ENCODE measurements around the gene VAV2.

- TF ChIP-seq EP300 (IDR thresholded peaks at IDR 0.05) (no peak), ESRRA (IDR thresholded peaks at IDR 0.05; ENCODE audit: borderline replicate concordance, low read length) (no peak), RFX5 (IDR thresholded peaks at IDR 0.05) (no peak), POLR2A (IDR thresholded peaks at IDR 0.05; ENCODE audit: low read length) (no peak), CEBPB (IDR thresholded peaks at IDR 0.05) (no peak), HMGXB4 (CRISPR knock-in tag; IDR thresholded peaks at IDR 0.05; ENCODE audit: borderline replicate concordance) (no peak), RAD21 (conservative IDR thresholded peaks at IDR 0.05 in 1 of 2, IDR thresholded peaks at IDR 0.05 in 1 of 2) (no peak), CTCF (IDR thresholded peaks at IDR 0.05) (no peak), NFE2L2 (conservative IDR thresholded peaks at IDR 0.05; ENCODE audit: low read length) (no peak), PBX3 (IDR thresholded peaks at IDR 0.05) (no peak), JUN (IDR thresholded peaks at IDR 0.05) (no peak)
These were observed 179.9 kb downstream of the VAV2 start for GRCh38 chr9:133812077-133812868.

Data from A549 (cell line).